DND-41 (cell line): ENCODE data around the gene EIF2S3.

Experiments used
- ATAC-seq: fragments of 200-7000 bp; cut with Tn5 transposase; 3 replicates; pipeline ENCODE4 v1.9.1; 2021; ENCODE audit warnings: low read depth; ENCODE audit not compliant: insufficient read depth
- DNase-seq: peaks from one replicate; pipeline ENCODE4 v3.0.0-alpha.2; 2020
- H2AFZ ChIP-seq: 2 replicates; pipeline ENCODE4 v1.6.0; 2012; ENCODE audit warnings: low read depth, low read length
- H3K27ac ChIP-seq: 2 replicates; pipeline ENCODE4 v1.5.1; 2012; ENCODE audit warnings: low read length, inconsistent platforms
- H3K27me3 ChIP-seq: fragments of 200-600 bp; sonication (generic); 2 replicates; pipeline ENCODE4 v1.6.0; 2012; ENCODE audit warnings: low read length, mild to moderate bottlenecking, inconsistent platforms; ENCODE audit not compliant: insufficient read depth, poor library complexity
- H3K36me3 ChIP-seq: 2 replicates; pipeline ENCODE4 v1.5.1; 2012; ENCODE audit warnings: low read length, inconsistent platforms; ENCODE audit not compliant: insufficient read depth
- H3K4me1 ChIP-seq: 2 replicates; pipeline ENCODE4 v1.5.1; 2012; ENCODE audit warnings: mild to moderate bottlenecking, low read length; ENCODE audit not compliant: insufficient read depth
- H3K4me2 ChIP-seq: 2 replicates; pipeline ENCODE4 v1.6.0; 2012; ENCODE audit warnings: mild to moderate bottlenecking, moderate library complexity, low read length, inconsistent platforms; ENCODE audit not compliant: insufficient read depth
- H3K4me3 ChIP-seq, 2 experiments: fragments of 200-600 bp in 1 of 2; shearing (Covaris generic) in 1 of 2; 2 replicates each; pipeline ENCODE4 v1.5.1; 2012 to 2016; ENCODE audit warnings: inconsistent platforms in 2 of 2, low read length in 2 of 2, mild to moderate bottlenecking in 2 of 2, low read depth in 1 of 2, moderate library complexity in 1 of 2
- H3K79me2 ChIP-seq: 2 replicates; pipeline ENCODE4 v1.6.0; 2012; ENCODE audit warnings: low read length, inconsistent platforms; ENCODE audit not compliant: insufficient read depth
- H3K9ac ChIP-seq: 2 replicates; pipeline ENCODE4 v1.6.0; 2012; ENCODE audit warnings: low read depth, mild to moderate bottlenecking, inconsistent platforms, low read length, moderate library complexity
- H3K9me3 ChIP-seq: 2 replicates; pipeline ENCODE4 v1.5.1; 2012; ENCODE audit warnings: low read length, moderate library complexity, mild to moderate bottlenecking, inconsistent platforms; ENCODE audit not compliant: insufficient read depth, severe bottlenecking
- H4K20me1 ChIP-seq: 2 replicates; pipeline ENCODE4 v1.6.0; 2012; ENCODE audit warnings: low read length; ENCODE audit not compliant: insufficient read depth
- EZH2 ChIP-seq: IDR thresholded peaks from 3 replicates; pipeline ENCODE4 v1.6.1; 2012; ENCODE audit warnings: borderline replicate concordance, low read depth, mild to moderate bottlenecking, moderate library complexity, low read length, inconsistent platforms; ENCODE audit not compliant: severe bottlenecking
- TF ChIP-seq, protein P1 (sequence below): IDR thresholded peaks from 2 replicates; pipeline ENCODE4 v1.5.1; 2012; ENCODE audit warnings: borderline replicate concordance, low read length, moderate library complexity, mild to moderate bottlenecking; ENCODE audit not compliant: poor library complexity, severe bottlenecking; ENCODE audit errors: extremely low read depth

Gene EIF2S3

DNA sequence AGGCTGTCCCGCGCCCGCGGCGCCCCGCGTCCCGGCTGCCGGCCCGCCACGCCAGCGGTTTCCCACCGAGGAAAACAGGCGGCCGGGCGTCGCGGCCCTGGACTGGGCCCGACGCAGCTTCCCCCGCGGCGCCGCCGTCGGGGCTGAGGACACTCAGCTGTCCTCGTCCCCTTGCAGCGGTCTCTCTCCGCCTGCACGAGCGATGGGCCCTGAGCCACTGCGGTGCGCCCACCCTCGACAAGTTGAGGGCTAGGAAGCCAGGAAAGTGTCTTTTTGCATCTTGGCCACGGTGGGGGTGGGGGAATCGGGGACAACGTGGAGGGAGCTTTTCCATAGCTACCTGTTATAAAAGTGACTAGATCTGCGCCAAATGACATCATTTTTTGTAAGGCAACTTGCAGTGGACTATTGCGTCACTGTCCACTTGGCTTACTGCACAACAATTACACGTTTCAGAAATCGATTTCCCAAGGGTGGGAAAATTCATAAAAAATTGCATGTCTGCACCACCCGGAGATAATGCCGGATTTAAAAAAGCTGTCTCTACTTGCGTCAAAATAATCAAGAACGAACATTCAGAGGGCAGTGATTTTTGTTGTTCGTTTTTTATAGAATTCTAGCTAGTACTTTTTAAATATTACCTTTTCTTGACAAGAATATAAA lies 28.9 kb upstream of the EIF2S3 start:
- H3K36me3 ChIP-seq: no peaks in the 10 kb centered on the region
- DNase-seq (no peak), ATAC-seq (peak; percentile 45)
- peaks cover 42% of the 10 kb centered on the region for H3K79me2 ChIP-seq
- H3K4me1 ChIP-seq: peaks cover 28% of the 10 kb centered on the region; the same call in 1 of the 2 replicates
- no peaks in the 10 kb centered on the region; the same call in 1 of the 2 replicates for H4K20me1 ChIP-seq
- peak overlapping the region; percentile 97 for H3K27ac ChIP-seq
- H3K27me3 ChIP-seq: no peaks in the 10 kb centered on the region
- peak overlapping the region; percentile 57 to 86; a peak in 3 of 4 replicates for H3K4me3 ChIP-seq
- H3K9ac ChIP-seq: peak overlapping the region; percentile 95
- no peaks in the 10 kb centered on the region for H3K9me3 ChIP-seq
- TF ChIP-seq EZH2: no peak
- TF ChIP-seq, protein P1, sequence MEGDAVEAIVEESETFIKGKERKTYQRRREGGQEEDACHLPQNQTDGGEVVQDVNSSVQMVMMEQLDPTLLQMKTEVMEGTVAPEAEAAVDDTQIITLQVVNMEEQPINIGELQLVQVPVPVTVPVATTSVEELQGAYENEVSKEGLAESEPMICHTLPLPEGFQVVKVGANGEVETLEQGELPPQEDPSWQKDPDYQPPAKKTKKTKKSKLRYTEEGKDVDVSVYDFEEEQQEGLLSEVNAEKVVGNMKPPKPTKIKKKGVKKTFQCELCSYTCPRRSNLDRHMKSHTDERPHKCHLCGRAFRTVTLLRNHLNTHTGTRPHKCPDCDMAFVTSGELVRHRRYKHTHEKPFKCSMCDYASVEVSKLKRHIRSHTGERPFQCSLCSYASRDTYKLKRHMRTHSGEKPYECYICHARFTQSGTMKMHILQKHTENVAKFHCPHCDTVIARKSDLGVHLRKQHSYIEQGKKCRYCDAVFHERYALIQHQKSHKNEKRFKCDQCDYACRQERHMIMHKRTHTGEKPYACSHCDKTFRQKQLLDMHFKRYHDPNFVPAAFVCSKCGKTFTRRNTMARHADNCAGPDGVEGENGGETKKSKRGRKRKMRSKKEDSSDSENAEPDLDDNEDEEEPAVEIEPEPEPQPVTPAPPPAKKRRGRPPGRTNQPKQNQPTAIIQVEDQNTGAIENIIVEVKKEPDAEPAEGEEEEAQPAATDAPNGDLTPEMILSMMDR: no peak
- H3K4me2 ChIP-seq: peak overlapping the region; percentile 71
- peak overlapping the region; percentile 98 for H2AFZ ChIP-seq

DNA sequence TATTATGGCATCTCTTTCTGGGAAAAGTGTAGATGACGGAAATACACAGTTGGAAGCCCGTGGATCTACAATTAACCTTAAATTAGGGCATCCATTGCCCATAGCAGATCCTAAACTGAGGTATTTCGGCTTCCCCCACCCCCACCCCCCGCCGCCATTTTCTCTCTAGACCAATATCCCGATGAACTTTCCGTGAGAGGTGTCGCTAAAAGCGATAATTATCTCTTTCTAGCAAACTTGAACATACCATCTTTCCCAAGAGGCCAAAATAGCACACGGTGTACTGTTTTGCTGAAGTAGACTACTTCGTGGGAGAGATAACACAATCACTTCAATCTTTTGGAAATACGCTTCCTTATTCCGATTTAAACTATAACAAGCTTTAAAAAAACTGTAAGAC lies 28.3 kb upstream of the EIF2S3 start:
- DNase-seq (no peak), ATAC-seq (no peak)
- Histone ChIP-seq H3K79me2 (peaks cover 36% of the 10 kb centered on the region), H2AFZ (no peak overlapping the region), H3K27ac (no peak overlapping the region; the same call in 1 of the 2 replicates), H3K9ac (peak overlapping the region; percentile 95; the same call in 1 of the 2 replicates), H3K36me3 (no peaks in the 10 kb centered on the region), H3K4me1 (peaks cover 26% of the 10 kb centered on the region; the same call in 1 of the 2 replicates), H3K9me3 (no peaks in the 10 kb centered on the region), H3K4me3 (peak overlapping the region in 1 of 2 experiments; percentile 86; a peak in 1 of 4 replicates), H3K27me3 (no peaks in the 10 kb centered on the region), H4K20me1 (no peaks in the 10 kb centered on the region; the same call in 1 of the 2 replicates), H3K4me2 (peak overlapping the region; percentile 71)
- TF ChIP-seq, protein P1: no peak
- TF ChIP-seq EZH2: no peak

DNA sequence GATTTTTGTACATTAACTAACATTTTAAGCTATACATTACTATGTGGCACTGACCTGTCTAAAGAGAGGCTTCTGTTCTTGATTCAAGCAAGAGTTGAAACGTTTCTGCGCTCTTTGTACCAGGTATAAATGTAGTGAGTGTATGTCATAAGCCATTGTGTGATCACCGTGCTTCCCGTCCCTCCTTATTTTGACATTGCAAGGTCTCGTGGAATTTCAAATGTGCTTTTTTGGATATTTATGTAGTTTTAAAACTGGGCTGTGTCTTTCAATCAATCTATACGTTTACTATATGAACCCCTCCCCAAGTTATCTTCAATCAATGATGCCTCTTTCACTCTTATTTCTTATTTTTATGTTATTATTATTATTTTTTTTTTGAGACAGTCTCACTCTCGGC lies 27.7 kb upstream of the EIF2S3 start, which contains the start of gene KLHL15:
TSS of gene KLHL15 (minus strand) at position 101 of the 400 bp plus-strand sequence. CDS start 20,493 bp downstream, outside the sequence.
- H3K4me1 ChIP-seq: peaks cover 21% of the 10 kb centered on the region; the same call in 1 of the 2 replicates
- peak within 1 kb of the TSS; percentile 71 for H3K4me2 ChIP-seq
- H3K27ac ChIP-seq: peak within 1 kb of the TSS; percentile 97
- H3K9ac ChIP-seq: peak within 1 kb of the TSS; percentile 95
- ATAC-seq: no peak
- no peak for DNase-seq
- no peaks in the 10 kb centered on the region for H3K27me3 ChIP-seq
- H3K9me3 ChIP-seq: no peaks in the 10 kb centered on the region
- H3K36me3 ChIP-seq: no peaks in the 10 kb centered on the region
- peak within 1 kb of the TSS; percentile 98 for H2AFZ ChIP-seq
- TF ChIP-seq, protein P1: no peak
- no peak for TF ChIP-seq EZH2
- peaks cover 30% of the 10 kb centered on the region for H3K79me2 ChIP-seq
- no peaks in the 10 kb centered on the region; the same call in 1 of the 2 replicates for H4K20me1 ChIP-seq
- peak within 1 kb of the TSS; percentile 57 to 86; a peak in 3 of 4 replicates for H3K4me3 ChIP-seq
